Activated naive CD8-positive, alpha-beta T cell treated with anti-CD3 and anti-CD28 coated beads, Interleukin-2, amount 50 U/mL, for 16 hours (primary cell): ENCODE measurements around the gene MYO18B.
"Not testable (repeated sequence)": the region's sequence is repeated elsewhere in the genome, so short reads cannot be mapped to it uniquely, and the experiment has no call there.

Experiments
- DNase-seq: peaks from one replicate; pipeline ENCODE4 v3.0.0-alpha.2; 2020; ENCODE audit warnings: low read depth, low spot score

The MYO18B gene

DNA sequence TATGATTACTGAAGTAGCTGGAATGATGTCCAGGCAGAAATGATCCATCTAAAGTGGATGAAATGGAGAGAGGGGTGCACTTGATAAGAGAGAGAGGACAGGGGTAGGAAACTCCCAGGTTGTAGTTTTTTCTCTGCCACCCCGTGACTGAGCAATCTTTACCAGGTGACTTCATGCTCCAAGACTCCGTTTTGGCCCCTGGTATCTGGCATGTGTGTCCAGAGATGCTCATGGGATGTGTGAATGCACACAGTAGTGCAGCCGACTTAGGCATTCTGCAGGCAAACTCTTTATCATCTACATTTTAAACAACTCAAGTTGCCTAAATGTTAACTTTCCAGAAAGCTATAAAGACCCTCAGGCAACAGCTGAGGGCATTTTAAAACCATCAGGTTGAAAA, 238.0 kb downstream of the MYO18B start:
- DNase-seq, result no peak

DNA sequence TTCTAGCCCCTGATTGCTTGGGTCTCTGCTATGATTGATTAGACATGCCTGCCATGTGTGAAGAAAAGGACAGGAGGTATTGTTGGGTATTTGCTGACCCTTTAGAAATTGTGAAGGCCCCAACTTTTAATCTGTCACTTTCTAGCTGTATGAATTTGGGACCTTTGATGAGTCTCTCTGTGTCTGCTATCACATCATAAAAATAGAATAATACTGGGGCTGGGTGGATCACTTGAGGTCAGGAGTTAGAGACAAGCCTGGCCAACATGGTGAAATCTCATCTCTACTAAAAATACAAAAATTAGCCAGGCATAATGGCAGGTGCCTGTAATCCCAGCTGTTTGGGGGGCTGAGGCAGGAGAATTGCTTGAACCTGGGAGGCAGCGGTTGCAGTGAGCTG, 242.9 kb downstream of the MYO18B start:
- DNase-seq, result not testable (repeated sequence)

DNA sequence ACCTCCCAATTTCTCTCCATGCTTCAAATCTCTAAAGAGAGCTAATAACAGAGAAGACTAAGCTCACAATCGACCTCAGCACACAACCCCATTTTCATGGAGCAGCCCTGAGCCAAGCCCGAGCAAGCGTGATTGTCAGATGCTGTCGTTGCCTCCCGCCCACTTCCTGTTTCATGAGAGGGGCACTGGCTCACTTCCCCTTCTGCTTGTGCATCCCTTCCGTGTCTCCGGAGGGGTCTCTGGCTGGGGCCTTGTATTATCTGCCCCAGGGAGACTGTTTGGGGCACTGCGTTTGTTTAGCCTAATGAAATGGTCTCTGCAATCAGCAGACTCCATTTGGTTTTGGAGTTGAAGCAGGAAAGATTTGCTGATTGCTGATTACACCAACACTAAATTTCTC, 246.0 kb downstream of the MYO18B start:
- DNase-seq, result no peak

DNA sequence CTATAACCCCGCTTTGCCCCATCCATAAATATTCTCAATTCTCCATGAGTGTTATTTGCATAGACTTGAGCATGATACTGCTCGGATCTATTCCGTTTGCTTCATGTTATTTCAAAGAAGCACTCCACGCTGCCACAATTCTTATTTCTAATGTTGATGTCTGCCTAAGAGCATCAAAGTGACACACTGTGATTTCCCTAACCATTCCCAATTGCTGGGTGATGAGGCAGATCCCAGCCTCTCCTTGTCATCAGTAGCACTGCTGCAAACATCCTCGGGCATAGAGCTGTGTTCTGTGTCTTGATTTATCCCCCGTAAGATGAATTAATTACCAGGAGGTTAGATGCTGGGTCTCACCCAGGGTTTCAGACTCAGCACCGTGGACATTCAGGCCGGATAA, 249.0 kb downstream of the MYO18B start:
- no peak for DNase-seq

DNA sequence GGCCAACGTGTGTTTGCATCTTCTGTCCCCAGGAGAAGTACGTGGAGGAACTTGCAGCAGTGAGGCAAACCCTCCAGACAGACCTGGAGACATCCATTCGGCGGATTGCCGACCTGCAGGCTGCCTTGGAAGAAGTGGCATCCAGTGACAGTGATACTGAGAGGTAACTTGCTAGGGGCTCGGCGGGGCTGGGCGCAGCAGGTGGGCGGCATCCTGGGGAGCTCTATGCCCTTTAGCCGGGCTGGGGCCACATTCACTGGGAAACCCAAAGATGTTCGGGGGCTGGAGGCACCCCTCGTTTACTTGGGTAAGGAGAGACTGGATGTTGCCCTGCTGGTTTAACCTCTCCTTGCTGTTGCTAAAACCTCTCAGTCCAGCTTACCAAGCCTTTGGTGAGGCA, 250.3 kb downstream of the MYO18B start:
- no peak for DNase-seq

DNA sequence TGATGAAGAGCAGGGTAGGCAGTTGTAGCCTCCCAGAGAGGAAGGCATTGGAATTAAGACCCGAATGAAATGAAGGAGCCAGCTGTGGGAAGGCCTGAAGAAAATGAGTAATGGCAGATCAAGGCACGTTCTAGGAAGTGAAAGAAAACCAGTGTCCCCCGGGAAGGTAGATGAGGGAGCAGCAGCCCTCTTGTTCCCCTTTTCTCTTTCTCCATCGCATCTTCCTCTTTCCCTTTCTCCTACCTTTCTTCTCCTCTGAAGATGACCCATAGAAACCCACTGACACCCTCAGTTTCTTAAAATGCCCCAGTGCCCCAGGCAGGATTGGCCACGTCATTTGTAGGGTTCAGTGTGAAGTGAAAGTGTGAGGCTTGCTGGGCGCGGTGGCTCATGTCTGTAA, 254.7 kb downstream of the MYO18B start:
- DNase-seq, result no peak

DNA sequence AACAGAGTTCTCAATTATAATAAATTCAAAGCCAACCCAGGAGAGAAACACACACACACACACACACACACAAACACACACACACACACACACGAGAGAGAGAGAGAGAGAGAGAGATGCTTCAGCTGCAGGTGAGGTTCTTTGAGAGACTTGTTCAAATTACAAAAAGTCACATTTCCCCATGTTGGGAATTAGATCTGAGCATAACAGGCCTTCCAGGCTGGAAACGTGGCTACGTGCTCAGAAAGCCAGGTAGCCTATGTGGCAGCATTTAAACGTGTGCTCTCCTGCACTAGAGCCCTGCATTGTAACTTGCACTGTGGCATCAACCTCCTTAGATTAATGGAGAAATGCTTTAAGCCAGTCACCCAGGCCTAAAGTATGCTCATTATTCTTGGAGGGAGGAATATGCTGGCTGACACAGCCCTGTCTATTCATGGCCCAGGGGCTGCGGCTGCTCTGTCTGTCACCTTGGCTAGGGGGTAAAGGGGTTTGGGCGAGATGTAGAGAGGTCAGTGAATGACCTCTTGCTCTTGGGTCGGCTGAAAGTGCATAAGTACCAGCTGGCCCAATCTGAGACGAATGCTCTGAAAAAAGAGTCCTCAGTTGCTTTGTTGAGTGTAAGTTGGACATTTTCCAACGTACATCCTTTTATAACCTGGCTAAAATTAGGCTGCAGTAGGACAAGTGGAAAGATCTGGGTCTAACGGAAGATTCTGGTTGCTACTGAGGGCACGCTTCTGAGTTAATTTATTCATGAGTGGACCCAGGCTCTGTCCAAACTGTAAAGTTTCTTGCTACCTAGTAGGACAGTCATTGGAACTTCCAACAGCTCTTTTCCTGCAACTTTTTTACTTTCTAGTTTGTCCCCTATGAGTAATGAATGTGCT, 256.1 kb downstream of the MYO18B start:
- no peak for DNase-seq

DNA sequence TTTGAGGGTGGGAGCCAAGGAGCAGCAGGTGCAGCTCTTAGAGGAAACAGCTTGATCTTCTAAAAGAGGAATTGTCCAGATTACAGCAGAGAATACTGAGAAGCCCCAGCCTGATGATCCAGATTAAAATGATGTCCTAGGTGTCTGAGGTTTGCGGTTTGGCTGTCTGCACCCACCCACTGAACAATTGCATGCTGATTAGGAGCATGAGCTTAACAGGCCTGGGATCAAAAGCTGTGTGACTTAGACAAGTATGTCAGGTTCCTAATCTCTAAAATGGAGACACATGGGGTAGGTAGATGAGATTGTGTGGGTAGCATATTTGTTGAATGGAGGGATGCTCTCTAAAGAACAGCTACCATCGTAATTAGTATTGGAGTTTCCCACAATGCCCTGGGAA, 260.5 kb downstream of the MYO18B start:
- no peak for DNase-seq

DNA sequence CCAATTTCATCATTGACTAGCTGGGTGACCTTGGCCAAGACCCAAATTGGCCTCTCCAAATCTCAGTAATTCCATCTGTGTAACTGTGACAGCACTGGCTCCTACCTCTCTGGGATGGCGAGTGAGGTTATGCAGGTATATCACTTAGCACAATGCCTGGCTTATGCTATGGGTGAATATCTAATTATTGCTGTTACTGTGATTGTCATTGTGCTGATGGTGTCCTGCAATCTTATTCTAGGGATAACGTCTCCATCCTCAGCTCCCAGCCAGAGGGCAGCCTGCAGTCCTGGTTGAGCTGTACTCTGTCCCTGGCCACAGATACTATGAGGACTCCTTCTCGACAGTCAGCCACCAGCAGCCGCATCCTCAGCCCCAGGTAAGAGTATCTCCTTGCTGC, 262.5 kb downstream of the MYO18B start:
- DNase-seq, result no peak

DNA sequence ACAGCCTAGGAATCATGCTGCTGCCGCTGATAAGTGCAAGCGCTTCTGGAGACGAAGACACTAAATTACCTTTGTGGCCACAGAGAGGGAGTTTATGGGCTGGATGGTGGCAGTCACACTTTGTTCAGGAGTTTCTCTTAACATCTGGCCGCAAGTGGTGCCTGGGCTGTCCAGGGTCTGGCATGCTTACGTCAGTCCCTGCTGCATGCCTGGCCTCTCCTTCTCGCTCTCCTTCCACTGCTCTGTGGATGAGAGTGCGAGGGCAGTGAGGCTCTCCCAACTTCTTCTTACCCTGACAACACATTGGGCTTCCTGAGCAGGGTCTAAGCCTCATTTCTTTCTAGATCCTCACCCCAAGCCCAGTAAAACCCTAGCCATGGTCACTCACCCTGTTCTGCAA, 266.6 kb downstream of the MYO18B start:
- no peak for DNase-seq

DNA sequence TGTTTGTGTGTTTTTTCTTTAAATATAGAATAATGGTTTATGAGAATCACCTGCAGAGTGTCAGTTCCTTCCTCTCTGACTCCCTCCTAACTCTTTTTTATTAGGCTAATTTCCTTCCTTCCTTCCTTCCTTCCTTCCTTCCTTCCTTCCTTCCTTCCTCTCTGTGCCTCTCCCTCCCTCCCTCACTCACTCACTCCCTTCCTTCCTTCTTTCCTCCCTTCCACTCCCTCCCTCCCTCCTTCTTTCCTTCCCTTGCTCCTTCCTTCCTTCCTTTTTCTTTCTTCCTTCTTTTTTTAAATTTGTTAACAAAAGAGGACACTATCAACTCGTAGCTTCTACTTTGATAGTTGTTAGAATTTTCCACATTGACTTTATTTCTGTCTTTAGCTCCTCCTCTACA, 274.9 kb downstream of the MYO18B start:
- no peak for DNase-seq

DNA sequence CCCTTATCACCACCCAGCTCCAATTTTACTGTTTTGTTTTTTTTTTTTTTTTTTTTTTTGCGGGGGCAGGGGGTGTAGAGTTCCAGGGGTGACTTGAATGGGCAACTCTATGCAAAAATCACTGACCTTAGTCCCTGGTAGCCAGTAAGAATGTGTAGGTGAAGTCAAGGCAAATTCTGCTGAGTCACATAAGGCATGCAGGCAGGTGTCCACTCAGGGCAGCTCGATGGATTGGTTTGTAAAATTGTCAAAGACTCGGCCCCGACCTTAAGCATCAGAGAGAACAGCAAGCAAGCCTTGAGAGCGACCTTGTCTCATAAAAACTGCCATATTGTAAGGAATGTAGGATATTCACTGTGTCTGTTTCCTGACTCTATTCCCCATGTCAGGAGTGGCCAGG, 275.9 kb downstream of the MYO18B start:
- DNase-seq, result no peak

DNA sequence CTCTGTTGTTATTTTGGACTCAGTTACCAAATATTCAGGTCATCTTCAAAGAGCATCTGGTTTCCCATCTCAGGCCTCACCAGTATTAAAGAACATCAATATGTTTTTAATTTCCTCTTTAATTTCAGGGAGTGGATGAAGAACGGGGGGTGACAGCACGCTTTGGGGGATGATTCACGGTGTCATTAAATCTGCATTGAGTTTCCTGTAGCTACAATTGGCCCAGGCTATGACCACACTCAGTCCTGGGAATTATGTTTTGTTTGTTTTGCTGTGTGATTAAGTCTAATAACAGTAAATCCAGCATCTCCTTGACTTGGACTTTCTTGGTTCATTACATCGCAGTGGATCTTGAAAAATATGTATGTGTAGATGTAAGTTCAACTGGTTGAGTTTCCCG, 277.6 kb downstream of the MYO18B start:
- DNase-seq, result no peak

DNA sequence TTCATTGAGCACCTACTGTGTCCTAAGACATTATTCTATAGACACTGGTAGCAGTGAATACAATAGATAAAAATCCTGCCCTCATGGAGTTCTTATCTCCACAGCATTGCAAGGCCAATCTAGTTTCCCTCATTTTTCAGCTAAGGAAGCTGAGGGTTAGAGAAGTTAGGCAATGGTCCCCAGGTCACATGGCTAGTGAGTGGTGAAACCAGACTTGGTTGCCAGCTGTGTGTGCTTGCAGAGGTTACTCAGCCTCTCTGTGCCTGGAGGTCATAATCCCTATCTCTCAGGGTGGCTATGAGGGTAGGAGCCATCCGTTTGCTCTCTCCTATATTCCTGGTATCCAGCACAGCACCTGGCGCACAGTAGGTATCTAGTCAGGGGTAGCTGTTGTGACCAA, 279.5 kb downstream of the MYO18B start:
- DNase-seq, result no peak

DNA sequence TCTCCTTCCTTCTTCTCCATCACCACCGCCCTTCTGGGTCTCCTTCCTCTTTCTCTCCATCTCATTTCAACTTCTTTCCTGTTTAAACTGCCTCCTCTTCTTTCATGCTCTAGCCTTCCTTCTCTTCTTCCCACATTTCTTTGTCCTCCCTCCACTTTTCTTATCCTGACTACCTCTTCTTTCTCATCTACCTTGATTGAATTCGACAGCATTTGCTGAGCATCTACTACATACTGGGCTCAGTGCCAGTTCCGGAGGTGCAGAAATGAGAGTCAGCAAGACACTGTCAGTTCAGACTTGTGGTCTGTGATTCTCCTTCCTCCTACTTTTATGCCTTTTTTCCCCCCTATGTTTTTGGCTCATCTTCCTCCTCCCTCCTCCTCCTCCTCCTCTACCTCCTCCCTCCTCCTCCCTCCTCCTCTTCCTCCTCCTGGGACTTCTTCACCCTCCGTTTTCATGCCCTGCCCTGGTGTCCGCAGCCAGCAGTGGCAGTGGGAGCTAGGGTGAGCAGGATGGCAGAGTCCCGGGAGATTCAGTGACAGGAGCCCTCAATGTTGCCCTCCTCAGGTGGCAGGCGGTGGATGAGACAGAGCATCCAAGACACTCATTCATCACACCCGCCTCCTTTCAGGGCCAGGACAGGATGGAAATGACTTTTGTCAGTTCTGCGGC, 281.3 kb downstream of the MYO18B start:
- DNase-seq, result no peak

DNA sequence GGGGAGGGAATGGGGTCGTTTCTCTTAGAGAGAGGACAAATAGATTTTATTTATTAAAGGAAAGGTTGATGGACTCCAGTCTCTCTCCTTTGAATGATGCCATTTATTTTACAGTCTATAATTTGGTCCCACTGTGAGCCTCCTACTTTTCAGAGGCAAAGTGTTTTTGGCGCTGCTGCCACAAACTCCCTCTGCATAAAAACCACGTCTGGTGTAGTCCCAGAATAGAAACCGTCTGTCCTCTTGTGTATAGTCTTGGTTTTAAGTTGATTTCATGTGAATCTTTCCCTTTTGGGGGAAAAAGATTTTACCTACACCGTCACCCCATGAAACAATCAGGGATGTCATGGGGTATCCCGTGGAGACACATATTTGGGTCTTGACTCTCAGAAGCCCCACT, 283.6 kb downstream of the MYO18B start:
- DNase-seq, result no peak

DNA sequence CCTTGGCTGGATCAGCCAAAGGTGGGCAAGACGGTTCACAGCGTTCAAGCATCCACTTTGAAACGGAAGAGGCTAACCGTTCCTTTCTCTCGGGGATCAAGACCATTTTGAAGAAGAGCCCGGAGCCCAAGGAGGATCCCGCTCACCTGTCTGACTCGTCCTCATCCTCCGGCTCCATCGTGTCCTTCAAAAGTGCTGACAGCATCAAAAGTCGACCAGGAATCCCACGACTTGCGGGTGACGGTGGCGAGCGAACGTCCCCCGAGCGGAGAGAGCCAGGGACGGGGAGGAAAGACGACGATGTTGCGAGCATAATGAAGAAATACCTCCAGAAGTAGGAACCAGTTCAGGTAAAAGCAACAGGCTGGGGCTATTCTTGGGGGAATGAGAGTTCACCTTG, 285.4 kb downstream of the MYO18B start:
- DNase-seq, result no peak

DNA sequence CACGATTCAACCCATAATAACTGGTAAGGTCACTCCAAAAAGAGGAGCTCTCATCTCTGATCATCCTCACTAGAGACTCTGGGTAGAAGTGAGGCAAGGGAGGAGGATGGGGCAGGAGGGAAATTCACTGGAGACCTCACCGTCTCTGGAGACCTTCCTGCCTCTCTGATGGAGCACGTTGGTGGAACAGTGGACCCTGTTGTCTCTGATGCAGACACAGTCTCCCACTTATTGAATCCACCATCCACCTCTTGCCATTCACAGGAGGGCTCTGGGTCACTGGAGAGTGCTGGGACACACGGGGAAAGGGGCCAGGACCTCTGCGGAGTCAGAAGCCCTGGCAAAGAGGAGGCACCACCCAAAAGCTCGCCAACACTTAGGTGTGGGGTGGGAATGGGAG, 289.7 kb downstream of the MYO18B start:
- DNase-seq, result no peak

DNA sequence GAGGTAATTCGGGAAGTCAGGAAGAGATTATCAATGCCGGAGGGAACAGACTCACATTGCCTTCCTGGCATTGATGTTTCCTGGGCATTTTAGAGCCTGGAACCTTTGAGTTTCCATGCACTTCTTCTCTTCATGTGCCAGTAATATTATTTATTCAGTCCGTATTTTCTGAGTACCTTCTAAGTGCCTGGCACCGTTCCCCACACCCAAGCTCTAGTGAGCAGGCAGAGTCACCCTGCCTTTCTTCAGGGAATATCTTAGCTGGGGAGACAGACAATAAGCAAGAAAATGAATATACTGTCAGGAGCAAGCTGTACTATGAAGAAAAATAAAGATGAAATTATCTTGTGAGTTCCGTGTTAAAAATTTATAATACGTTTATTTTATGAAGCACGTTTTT, 291.1 kb downstream of the MYO18B start:
- DNase-seq, result no peak

DNA sequence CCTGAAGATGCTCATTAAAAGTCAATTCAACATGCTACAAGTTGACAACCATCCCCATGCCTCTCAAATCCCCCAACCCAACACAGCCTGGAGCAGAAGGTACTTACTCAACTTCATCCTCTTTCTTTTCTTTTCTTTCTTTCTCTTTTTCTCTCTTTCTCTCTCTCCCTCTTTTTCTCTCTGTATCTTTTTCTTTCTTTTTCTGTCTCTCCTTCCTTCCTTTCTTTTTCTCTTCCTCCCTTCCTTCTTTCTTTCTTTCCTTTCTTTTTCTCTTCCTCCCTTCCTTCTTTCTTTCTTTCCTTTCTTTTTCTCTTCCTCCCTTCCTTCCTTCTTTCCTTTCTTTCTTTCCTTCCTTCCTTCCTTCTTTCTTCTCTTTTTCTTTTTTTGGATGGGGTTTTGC, 291.6 kb downstream of the MYO18B start:
- no peak for DNase-seq

DNA sequence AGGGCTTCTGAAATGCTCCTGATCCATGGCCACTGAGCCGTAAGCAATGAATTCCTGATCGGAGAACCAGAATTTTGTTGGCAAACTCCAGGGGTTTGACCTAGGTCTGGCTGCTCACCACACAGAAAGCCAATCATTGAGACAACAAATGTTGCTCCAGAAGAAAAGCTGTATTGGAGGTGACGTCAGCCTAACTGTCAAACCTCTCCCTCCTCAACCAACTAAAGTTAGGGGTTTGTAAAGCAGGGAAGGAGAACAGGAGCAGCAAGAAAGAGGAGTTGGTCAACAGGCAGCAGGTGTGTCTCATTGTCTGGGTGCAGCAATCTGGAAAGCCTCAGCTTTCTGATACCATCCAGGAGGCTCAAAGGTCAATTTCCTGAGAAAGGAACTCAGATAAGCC, 293.5 kb downstream of the MYO18B start:
- no peak for DNase-seq

DNA sequence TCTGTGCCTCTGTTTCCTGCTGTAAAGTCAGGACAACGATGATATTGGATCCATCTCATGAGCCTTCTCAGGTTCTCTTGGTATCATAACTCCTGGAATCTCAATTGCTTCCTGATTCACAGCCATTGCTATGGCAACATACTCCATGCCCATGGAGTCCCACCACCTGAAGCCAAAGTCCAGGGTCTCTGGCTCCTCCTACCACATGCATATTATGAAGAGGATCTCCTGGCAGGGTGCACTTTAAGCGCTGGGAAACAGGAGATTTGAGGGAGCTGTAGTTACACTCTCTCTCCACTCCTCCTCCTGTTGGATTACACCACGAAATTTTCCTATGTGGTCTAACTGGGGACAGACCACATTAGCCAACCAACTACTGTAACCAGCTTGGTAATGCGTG, 296.4 kb downstream of the MYO18B start:
- no peak for DNase-seq

DNA sequence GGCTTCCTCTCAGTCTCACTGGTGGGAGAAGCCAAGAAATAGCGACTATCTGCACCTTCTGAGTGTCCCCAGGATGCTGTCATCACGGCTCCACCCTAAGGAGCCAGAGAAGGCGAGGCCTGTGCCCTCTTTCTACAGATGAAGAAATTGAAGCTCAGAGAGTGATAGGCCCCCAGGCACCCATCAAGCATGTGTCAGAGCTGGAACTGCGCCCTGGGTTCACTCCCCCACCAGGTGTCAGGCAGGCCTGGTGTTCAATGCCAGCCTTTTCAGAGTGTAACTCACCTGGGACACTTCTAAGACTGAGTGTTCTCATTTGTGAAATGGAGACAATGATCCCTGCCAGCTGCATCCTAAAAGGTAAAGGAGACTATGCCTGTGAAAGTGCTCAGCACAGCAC, 299.9 kb downstream of the MYO18B start:
- DNase-seq, result no peak
